Thoracic aorta (tissue), 2 donors: ENCODE results near the gene CRISP1. TPM values are rescaled to one million over a fixed set of nuclear protein-coding genes. Genes with fewer than 3 reads are reported as not detected.
"Not testable (repeated sequence)": the region's sequence is repeated elsewhere in the genome, so short reads cannot be mapped to it uniquely, and the experiment has no call there.

Experiments used
- ATAC-seq: fragments of 150-250 bp; one replicate; pipeline ENCODE4 v1.8.0; 2017; ENCODE audit warnings: low read depth; ENCODE audit not compliant: insufficient number of reproducible peaks, low FRiP score
- DNase-seq: peaks from one replicate; pipeline ENCODE4 v3.0.0-alpha.2; 2020; ENCODE audit warnings: low spot score
- H3K27ac ChIP-seq, 2 donors: fragments of 200-600 bp; sonication (generic); 1 replicate in 1 of 2; 2 replicates in 1 of 2; pipeline ENCODE4 v1.5.1; 2016; ENCODE audit warnings: mild to moderate bottlenecking in 2 of 2, moderate library complexity in 2 of 2
- H3K27me3 ChIP-seq: fragments of 200-600 bp; sonication (generic); replicated peaks from 2 replicates; pipeline ENCODE4 v1.6.0; 2016; ENCODE audit warnings: mild to moderate bottlenecking; ENCODE audit not compliant: insufficient read depth
- H3K36me3 ChIP-seq: fragments of 200-600 bp; sonication (generic); one replicate; pipeline ENCODE4 v1.5.1; 2016
- H3K4me1 ChIP-seq, 2 donors: fragments of 200-600 bp; sonication (generic); 1 replicate in 1 of 2; 2 replicates in 1 of 2; pipeline versions ENCODE4 v1.5.1 to v1.6.0; 2016; ENCODE audit warnings: low read depth in 2 of 2, mild to moderate bottlenecking in 1 of 2; ENCODE audit not compliant: control insufficient read depth in 1 of 2
- H3K4me3 ChIP-seq: fragments of 200-600 bp; sonication (generic); 2 replicates; pipeline ENCODE4 v1.5.1; 2016; ENCODE audit warnings: mild to moderate bottlenecking
- H3K9me3 ChIP-seq: fragments of 200-600 bp; sonication (generic); 2 replicates; pipeline ENCODE4 v1.5.1; 2016
- CTCF ChIP-seq: fragments of 200-600 bp; sonication (generic); IDR thresholded peaks from one replicate; pipeline ENCODE4 v1.5.1; 2019; ENCODE audit warnings: antibody characterized with exemption
- total RNA-seq, 2 donors: library from RNA; depleted of rRNA; stranded (reverse); fragments of >200 nt; gene quantifications; one replicate each; pipeline versions ENCODE4 v1.1.0 to v1.2.3, GENCODE V29; 2016

The CRISP1 gene
- total RNA-seq, 2 donors from 2014 or later: not detected

- no peak for ATAC-seq
- no peaks in the 10 kb centered on the region for H3K4me1 ChIP-seq
- DNase-seq: no peak
- no peak overlapping the region for H3K27ac ChIP-seq
- TF ChIP-seq CTCF: no peak
- H3K4me3 ChIP-seq: no peak overlapping the region
- H3K27me3 ChIP-seq: no peaks in the 10 kb centered on the region
- no peaks in the 10 kb centered on the region for H3K9me3 ChIP-seq
- H3K36me3 ChIP-seq: no peaks in the 10 kb centered on the region
These were observed 43.2 kb upstream of the CRISP1 start for GRCh38 chr6:49909563-49909962.

GRCh38 chr6:49906526-49906925 is 40.2 kb upstream of the CRISP1 start:
- Histone ChIP-seq H3K27me3 (no peaks in the 10 kb centered on the region), H3K4me3 (no peak overlapping the region), H3K9me3 (no peaks in the 10 kb centered on the region), H3K36me3 (no peaks in the 10 kb centered on the region), H3K27ac (no peak overlapping the region), H3K4me1 (no peaks in the 10 kb centered on the region)
- TF ChIP-seq CTCF: no peak
- DNase-seq (no peak), ATAC-seq (no peak)

- no peak overlapping the region for H3K4me3 ChIP-seq
- ATAC-seq (no peak), DNase-seq (no peak)
- H3K27me3 ChIP-seq: no peaks in the 10 kb centered on the region
- no peak overlapping the region for H3K27ac ChIP-seq
- H3K4me1 ChIP-seq: no peaks in the 10 kb centered on the region
- no peaks in the 10 kb centered on the region for H3K9me3 ChIP-seq
- no peak for TF ChIP-seq CTCF
- H3K36me3 ChIP-seq: no peaks in the 10 kb centered on the region
These were observed 39.0 kb upstream of the CRISP1 start for GRCh38 chr6:49905296-49905695.

GRCh38 chr6:49902856-49903255 is 36.5 kb upstream of the CRISP1 start:
- H3K27ac ChIP-seq: no peak overlapping the region
- DNase-seq (no peak), ATAC-seq (no peak)
- no peak overlapping the region for H3K4me3 ChIP-seq
- TF ChIP-seq CTCF: no peak
- no peaks in the 10 kb centered on the region for H3K4me1 ChIP-seq
- no peaks in the 10 kb centered on the region for H3K9me3 ChIP-seq
- H3K27me3 ChIP-seq: no peaks in the 10 kb centered on the region
- no peaks in the 10 kb centered on the region for H3K36me3 ChIP-seq

GRCh38 chr6:49898904-49899566 is 32.7 kb upstream of the CRISP1 start:
- no peak overlapping the region for H3K27ac ChIP-seq
- no peaks in the 10 kb centered on the region for H3K27me3 ChIP-seq
- no peak overlapping the region for H3K4me3 ChIP-seq
- no peak for DNase-seq
- no peaks in the 10 kb centered on the region for H3K36me3 ChIP-seq
- H3K4me1 ChIP-seq: no peaks in the 10 kb centered on the region
- no peak for ATAC-seq
- no peak for TF ChIP-seq CTCF
- no peaks in the 10 kb centered on the region for H3K9me3 ChIP-seq

GRCh38 chr6:49895553-49895952 is 29.2 kb upstream of the CRISP1 start:
- not testable (repeated sequence) for DNase-seq, H3K4me1 ChIP-seq, H3K27me3 ChIP-seq, H3K4me3 ChIP-seq, H3K27ac ChIP-seq, H3K9me3 ChIP-seq, H3K36me3 ChIP-seq, ATAC-seq
